Body of pancreas (tissue), 4 donors: ENCODE measurements around the gene TNFSF10.

Source experiments
- POLR2A ChIP-seq, 3 donors: fragments of 450-650 bp; IDR thresholded peaks; one replicate each; pipeline ENCODE4 v1.6.1; 2016; ENCODE audit warnings: antibody characterized with exemption in 3 of 3, mild to moderate bottlenecking in 2 of 3
- TF ChIP-seq, protein P1 (sequence below), 7 experiments: fragments of 450-650 bp in 4 of 7; fragments of 200-600 bp in 3 of 7; sonication (generic) in 3 of 7; IDR thresholded peaks; one replicate each; pipeline ENCODE4 v1.5.1; 2016 to 2019; ENCODE audit warnings: antibody characterized with exemption in 7 of 7

DNA sequence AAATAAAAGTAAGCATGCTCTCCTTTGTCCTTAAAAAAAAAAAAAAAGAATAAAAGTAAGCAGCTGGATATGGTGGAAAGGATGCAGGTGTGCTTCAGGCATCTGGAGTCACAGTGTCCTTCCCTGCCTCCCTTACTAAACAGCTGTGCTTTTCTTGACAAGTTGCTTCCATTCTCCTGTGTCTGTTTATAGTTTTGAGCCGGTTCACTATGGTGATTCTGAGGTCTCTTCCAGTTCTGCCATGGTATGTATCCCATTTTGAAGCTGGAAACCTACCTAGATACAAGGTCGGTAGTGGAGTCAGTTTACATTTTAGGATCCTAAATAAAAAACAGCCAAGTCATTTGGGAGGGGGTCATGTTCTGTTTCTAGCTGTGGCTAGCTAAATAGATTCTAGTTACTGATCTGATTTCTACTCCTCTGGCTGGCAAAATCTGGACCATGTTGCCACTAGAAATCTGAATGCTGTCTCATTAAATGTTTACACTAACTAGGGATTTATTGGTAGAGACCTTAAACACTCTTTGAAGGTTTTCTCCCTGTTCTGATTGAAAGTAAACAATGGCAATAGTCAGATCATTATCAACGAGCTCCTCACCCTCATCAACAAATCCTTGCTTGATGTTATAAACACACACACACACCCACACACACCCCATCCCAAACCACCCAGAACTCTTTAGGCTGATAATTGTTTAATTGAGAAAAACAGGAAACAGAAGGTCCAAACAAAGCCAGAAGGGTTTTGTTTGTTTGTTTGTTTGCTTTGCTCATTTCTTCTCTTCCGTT, 7.9 kb downstream of the TNFSF10 start:
- no peak for TF ChIP-seq POLR2A (IDR thresholded peaks at IDR 0.05)
- TF ChIP-seq, protein P1, sequence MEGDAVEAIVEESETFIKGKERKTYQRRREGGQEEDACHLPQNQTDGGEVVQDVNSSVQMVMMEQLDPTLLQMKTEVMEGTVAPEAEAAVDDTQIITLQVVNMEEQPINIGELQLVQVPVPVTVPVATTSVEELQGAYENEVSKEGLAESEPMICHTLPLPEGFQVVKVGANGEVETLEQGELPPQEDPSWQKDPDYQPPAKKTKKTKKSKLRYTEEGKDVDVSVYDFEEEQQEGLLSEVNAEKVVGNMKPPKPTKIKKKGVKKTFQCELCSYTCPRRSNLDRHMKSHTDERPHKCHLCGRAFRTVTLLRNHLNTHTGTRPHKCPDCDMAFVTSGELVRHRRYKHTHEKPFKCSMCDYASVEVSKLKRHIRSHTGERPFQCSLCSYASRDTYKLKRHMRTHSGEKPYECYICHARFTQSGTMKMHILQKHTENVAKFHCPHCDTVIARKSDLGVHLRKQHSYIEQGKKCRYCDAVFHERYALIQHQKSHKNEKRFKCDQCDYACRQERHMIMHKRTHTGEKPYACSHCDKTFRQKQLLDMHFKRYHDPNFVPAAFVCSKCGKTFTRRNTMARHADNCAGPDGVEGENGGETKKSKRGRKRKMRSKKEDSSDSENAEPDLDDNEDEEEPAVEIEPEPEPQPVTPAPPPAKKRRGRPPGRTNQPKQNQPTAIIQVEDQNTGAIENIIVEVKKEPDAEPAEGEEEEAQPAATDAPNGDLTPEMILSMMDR (IDR thresholded peaks at IDR 0.05): no peak
